OCI-LY1 (cell line): Measurements from ENCODE around the gene DYRK1B.

Experiments
- CTCF ChIP-seq: fragments of 200-600 bp; sonication (generic), shearing (Covaris generic); IDR thresholded peaks from 2 replicates; pipeline ENCODE4 v1.5.1; 2017; ENCODE audit warnings: mild to moderate bottlenecking, antibody characterized with exemption, low read length, moderate library complexity, mixed read lengths
- EZH2 ChIP-seq: fragments of 200-600 bp; sonication (generic), shearing (Covaris generic); IDR thresholded peaks from 2 replicates; pipeline ENCODE4 v1.8.0; 2017; ENCODE audit warnings: borderline replicate concordance, mixed run types, mild to moderate bottlenecking, antibody characterized with exemption, low read length, moderate library complexity, mixed read lengths

DNA sequence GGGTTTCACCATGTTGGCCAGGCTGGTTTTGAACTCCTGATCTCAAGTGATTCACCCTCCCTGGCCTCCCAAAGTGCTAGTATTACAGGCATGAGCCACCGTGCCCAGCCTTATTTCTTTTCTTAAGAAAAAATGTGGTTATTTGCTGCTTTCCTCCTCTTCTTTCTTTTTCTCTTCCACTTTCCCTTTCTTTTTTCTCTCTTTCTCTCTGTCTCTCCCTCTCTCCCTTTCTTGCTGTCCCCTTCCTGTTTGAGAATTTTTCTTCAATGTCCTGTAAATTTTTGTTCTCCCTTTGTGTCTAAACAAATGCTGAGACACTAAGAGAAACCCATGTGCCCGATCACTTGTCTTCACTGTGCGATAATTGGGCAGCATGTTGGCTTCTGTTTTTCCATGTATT lies 53.1 kb downstream of the DYRK1B start:
- TF ChIP-seq CTCF (no peak), EZH2 (no peak)
